ENCODE measurements around the gene DUOX1.

The DUOX1 gene

GRCh38 chr15:45144775-45145174, 15.0 kb downstream of the DUOX1 start:
- no peak for DNase-seq

GRCh38 chr15:45146405-45146804, 16.6 kb downstream of the DUOX1 start:
- no peak for DNase-seq

GRCh38 chr15:45147606-45148005, 17.8 kb downstream of the DUOX1 start:
- no peak for DNase-seq

GRCh38 chr15:45148076-45149059, 18.6 kb downstream of the DUOX1 start:
- no peak for DNase-seq

- no peak for DNase-seq
Measured at GRCh38 chr15:45149060-45149459, 19.3 kb downstream of the DUOX1 start.

- DNase-seq, result no peak
Measured at GRCh38 chr15:45150481-45150880, 20.7 kb downstream of the DUOX1 start.

GRCh38 chr15:45150997-45151396, 21.2 kb downstream of the DUOX1 start:
- no peak for DNase-seq

- DNase-seq, result no peak
Measured at GRCh38 chr15:45151998-45152828, 22.4 kb downstream of the DUOX1 start.

- no peak for DNase-seq
Measured at GRCh38 chr15:45155739-45156138, 25.9 kb downstream of the DUOX1 start.

GRCh38 chr15:45156744-45157455, 27.1 kb downstream of the DUOX1 start:
- DNase-seq, result no peak

GRCh38 chr15:45157974-45158373, 28.2 kb downstream of the DUOX1 start:
- DNase-seq, result no peak

- DNase-seq, result no peak
Measured at GRCh38 chr15:45161666-45162065, 31.9 kb downstream of the DUOX1 start.

GRCh38 chr15:45162771-45163507, 33.1 kb downstream of the DUOX1 start:
- peak; percentile 20 for DNase-seq

GRCh38 chr15:45163508-45163856, 33.7 kb downstream of the DUOX1 start:
- DNase-seq, result no peak

GRCh38 chr15:45164914-45165313, 35.1 kb downstream of the DUOX1 start:
- no peak for DNase-seq

- DNase-seq, result no peak
Measured at GRCh38 chr15:45165536-45165935, 35.7 kb downstream of the DUOX1 start.

GRCh38 chr15:45166834-45167630, 37.2 kb downstream of the DUOX1 start:
- DNase-seq, result peak; percentile 42

GRCh38 chr15:45167631-45168205, 37.9 kb downstream of the DUOX1 start:
- no peak for DNase-seq

- no peak for DNase-seq
Measured at GRCh38 chr15:45168286-45168685, 38.5 kb downstream of the DUOX1 start.

- DNase-seq, result no peak
Measured at GRCh38 chr15:45168751-45169551, 39.2 kb downstream of the DUOX1 start.

All from NCI-H510A treated with DMSO at 0.1 percent for 48 hours (cell line).